WERI-Rb-1 (cell line): ENCODE data around the gene CFAP45.

ENCODE experiments used
- DNase-seq: peaks from one replicate; pipeline ENCODE4 v3.0.0-alpha.2; 2020
- H3K27ac ChIP-seq: fragments of 250-450 bp; sonication (Bioruptor Pico); 2 replicates; pipeline ENCODE4 v1.5.1; 2020; ENCODE audit warnings: mild to moderate bottlenecking, moderate library complexity
- H3K27me3 ChIP-seq: fragments of 250-450 bp; sonication (Bioruptor Pico); 2 replicates; pipeline ENCODE4 v1.5.1; 2021; ENCODE audit warnings: mild to moderate bottlenecking, low read depth, moderate library complexity; ENCODE audit not compliant: insufficient read depth, severe bottlenecking
- H3K36me3 ChIP-seq: fragments of 250-450 bp; sonication (Bioruptor Pico); 2 replicates; pipeline ENCODE4 v1.5.1; 2020; ENCODE audit warnings: mild to moderate bottlenecking, moderate library complexity
- H3K4me3 ChIP-seq: 2 replicates; pipeline ENCODE4 v1.5.1; 2011; ENCODE audit warnings: low read depth, mild to moderate bottlenecking, control low read depth, low read length
- H3K9me3 ChIP-seq: fragments of 250-450 bp; sonication (Bioruptor Pico); 2 replicates; pipeline ENCODE4 v1.5.1; 2021; ENCODE audit warnings: mild to moderate bottlenecking, moderate library complexity; ENCODE audit not compliant: severe bottlenecking
- TF ChIP-seq, protein P1 (sequence below): IDR thresholded peaks from 2 replicates; pipeline ENCODE4 v1.5.1; 2011; ENCODE audit warnings: low read depth, mild to moderate bottlenecking, control low read depth, inconsistent platforms, low read length

CFAP45 gene

DNA sequence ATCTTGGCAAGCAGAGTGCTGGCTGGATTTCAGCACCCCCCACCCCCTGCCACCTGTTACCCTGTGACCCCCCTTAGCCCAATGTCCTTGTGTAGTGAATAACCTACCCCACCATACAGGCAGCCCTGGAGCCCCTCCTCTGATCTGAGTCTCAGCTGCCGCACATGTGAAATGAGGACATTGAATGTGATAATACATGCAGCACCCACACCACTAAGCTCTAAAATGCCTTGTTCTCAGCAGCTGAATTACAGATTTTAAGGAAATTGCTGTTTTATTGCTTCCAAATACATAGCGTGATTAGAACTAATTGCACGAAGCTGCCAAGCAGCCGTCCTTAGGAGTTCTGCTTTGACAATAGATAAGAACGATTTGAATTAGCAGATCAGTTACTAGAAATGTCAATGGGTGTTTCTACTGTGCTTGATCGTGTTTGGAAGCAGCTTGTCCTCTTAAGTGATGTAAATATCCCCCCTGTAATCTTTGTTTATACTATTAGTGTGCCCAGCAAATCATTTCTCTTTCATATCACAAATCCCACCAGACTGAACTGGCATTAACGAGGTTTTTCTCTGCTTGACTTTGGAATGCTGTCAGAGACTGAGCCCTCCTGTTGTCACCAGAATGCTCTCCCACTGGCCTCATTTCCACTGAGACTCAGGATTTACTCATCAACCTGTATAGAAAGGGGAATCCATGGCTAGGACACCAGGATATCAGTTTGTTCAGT lies 68.4 kb downstream of the CFAP45 start:
- Histone ChIP-seq H3K27me3 (peaks cover 96% of the 10 kb centered on the region), H3K36me3 (no peaks in the 10 kb centered on the region), H3K4me3 (no peak overlapping the region), H3K9me3 (no peaks in the 10 kb centered on the region), H3K27ac (no peak overlapping the region)
- DNase-seq = no peak
- TF ChIP-seq, protein P1, sequence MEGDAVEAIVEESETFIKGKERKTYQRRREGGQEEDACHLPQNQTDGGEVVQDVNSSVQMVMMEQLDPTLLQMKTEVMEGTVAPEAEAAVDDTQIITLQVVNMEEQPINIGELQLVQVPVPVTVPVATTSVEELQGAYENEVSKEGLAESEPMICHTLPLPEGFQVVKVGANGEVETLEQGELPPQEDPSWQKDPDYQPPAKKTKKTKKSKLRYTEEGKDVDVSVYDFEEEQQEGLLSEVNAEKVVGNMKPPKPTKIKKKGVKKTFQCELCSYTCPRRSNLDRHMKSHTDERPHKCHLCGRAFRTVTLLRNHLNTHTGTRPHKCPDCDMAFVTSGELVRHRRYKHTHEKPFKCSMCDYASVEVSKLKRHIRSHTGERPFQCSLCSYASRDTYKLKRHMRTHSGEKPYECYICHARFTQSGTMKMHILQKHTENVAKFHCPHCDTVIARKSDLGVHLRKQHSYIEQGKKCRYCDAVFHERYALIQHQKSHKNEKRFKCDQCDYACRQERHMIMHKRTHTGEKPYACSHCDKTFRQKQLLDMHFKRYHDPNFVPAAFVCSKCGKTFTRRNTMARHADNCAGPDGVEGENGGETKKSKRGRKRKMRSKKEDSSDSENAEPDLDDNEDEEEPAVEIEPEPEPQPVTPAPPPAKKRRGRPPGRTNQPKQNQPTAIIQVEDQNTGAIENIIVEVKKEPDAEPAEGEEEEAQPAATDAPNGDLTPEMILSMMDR = no peak

DNA sequence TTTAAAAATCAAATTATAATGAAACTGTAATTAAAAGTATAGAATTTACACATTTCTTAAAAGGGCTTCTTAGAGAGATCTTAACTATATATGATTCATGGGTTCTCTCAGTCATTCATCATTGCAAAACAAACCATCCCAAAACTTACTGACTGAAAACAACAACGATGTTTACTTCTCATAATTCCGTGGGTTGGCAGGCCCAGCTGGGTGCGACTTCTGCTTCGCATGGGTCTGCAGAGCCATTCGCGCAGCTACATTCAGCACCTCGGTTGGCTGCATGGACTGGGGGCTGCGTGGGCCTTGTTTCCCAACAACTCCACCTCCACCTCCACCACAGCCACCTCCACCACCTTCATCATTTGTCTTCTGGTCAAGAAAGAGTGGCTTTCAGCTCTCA lies 69.2 kb downstream of the CFAP45 start:
- no peak overlapping the region for H3K4me3 ChIP-seq
- peaks cover 96% of the 10 kb centered on the region for H3K27me3 ChIP-seq
- TF ChIP-seq, protein P1 = no peak
- no peaks in the 10 kb centered on the region for H3K36me3 ChIP-seq
- no peak for DNase-seq
- H3K27ac ChIP-seq = no peak overlapping the region
- H3K9me3 ChIP-seq = no peaks in the 10 kb centered on the region

DNA sequence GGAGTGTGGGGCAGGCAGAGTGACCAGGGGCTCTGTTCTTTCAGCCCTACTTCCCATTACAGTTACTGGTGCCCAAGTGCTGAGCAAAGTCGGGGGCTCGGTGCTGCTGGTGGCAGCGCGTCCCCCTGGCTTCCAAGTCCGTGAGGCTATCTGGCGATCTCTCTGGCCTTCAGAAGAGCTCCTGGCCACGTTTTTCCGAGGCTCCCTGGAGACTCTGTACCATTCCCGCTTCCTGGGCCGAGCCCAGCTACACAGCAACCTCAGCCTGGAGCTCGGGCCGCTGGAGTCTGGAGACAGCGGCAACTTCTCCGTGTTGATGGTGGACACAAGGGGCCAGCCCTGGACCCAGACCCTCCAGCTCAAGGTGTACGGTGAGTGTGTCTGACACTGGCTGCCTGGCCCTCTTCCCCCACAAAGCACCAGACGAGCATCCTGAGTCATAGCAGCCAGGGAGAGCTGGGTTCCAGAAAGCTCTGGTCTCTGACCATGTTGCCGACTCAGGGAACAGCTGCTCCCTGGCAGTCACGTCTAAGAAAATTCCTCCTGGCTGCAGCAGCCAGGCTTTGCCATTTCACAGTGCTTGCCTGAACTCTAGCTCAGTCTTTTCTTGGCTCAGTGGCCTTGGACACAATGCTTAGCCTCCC lies 70.0 kb downstream of the CFAP45 start:
- H3K27me3 ChIP-seq = peaks cover 96% of the 10 kb centered on the region
- H3K27ac ChIP-seq = no peak overlapping the region
- TF ChIP-seq, protein P1 = no peak
- no peak for DNase-seq
- no peaks in the 10 kb centered on the region for H3K36me3 ChIP-seq
- H3K9me3 ChIP-seq = no peaks in the 10 kb centered on the region
- no peak overlapping the region for H3K4me3 ChIP-seq

DNA sequence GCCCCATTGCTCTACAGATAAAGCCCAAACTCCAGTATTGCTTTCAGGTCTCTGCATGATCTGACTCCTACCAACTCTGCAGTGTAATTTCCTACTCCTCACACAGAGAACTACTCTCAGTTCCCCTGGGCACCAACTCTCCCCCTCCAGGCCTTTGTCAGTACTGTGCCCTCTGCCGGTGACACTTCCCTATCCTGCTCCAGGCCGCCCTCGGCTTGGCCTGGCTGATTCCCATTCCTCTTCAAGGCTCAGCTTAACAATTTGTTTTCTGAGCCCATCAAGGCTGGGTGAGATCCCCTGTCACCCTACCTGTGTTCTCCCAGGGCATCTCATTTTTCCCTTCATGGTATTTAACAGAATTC lies 70.7 kb downstream of the CFAP45 start:
- no peak overlapping the region for H3K27ac ChIP-seq

DNA sequence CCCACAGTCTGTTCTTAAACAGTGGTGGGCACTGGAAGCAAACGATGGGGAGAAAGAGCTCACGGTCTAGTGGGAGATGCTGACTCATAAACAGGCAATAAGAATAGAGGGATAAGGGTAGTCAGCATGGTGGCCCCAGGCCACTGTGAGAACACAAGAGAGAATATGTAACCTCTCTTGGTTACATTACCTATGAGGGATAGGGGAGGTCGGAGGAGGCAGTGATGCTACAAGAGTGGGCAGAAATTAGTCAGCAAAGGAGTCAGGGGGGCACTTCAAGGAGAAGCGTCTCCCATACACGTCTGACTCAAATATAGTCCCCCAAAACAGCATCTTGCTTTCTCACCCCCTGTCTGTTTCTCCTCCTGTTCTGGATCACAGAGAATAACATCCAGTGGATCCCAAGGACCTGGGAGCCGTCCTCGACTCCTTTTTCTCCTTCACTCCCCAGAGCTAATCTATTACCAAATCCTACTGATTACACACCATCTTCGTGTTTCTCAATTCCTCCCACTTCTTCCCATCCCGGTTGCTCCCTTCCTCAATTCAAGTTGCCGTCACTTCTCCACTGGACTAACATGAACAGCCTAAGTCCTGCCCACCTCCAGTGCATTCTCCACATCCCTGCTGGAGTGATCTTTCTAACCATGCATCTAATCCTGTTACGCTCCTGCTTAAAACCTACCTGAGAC lies 71.2 kb downstream of the CFAP45 start:
- Histone ChIP-seq H3K4me3 (no peak overlapping the region), H3K27me3 (peaks cover 96% of the 10 kb centered on the region), H3K27ac (no peak overlapping the region), H3K36me3 (no peaks in the 10 kb centered on the region), H3K9me3 (peaks cover 2% of the 10 kb centered on the region)
- TF ChIP-seq, protein P1 = no peak
- DNase-seq = no peak

More for the DNA sequence above, 70.7 kb downstream of the CFAP45 start:
- Histone ChIP-seq H3K36me3 (no peaks in the 10 kb centered on the region), H3K27me3 (peaks cover 96% of the 10 kb centered on the region), H3K9me3 (peaks cover 2% of the 10 kb centered on the region), H3K4me3 (no peak overlapping the region)
- TF ChIP-seq, protein P1 = peak; percentile 62
- DNase-seq = peak; percentile 40
